ENCODE data around the gene TTC9B. TPM values are rescaled to one million over a fixed set of nuclear protein-coding genes. Genes with fewer than 3 reads are reported as not detected.
A peak's percentile ranks its signal among the peaks of the same experiment; 100 is the strongest.

The TTC9B gene
- total RNA-seq, 4 donors from 2014 or later = not detected

GRCh38 chr19:40233811-40234389 is 15.7 kb upstream of the TTC9B start:
- TF ChIP-seq CTCF (IDR thresholded peaks at IDR 0.05) (no peak), POLR2A (IDR thresholded peaks at IDR 0.05) (no peak)
- H3K36me3 ChIP-seq = peaks cover 44 to 65% (median 46%) of the 10 kb centered on the region in 3 donors
- WGBS, 2 donors = 88 to 91% methylated on average over 15 to 18 of the region's 20 CpGs
- no peaks in the 10 kb centered on the region for H3K27me3 ChIP-seq
- no peak overlapping the region for H3K27ac ChIP-seq
- DNase-seq = no peak
- H3K4me3 ChIP-seq = no peak overlapping the region
- H3K4me1 ChIP-seq = peaks cover 0 to 15% (median 6%) of the 10 kb centered on the region in 3 donors
- no peaks in the 10 kb centered on the region for H3K9me3 ChIP-seq
- intact Hi-C loops (cut with DNase I) = no loop called here

- intact Hi-C loops (cut with DNase I) = no loop called here
- peaks cover 37 to 58% (median 38%) of the 10 kb centered on the region in 3 donors for H3K36me3 ChIP-seq
Measured at GRCh38 chr19:40232949-40233810, 15.0 kb upstream of the TTC9B start.

GRCh38 chr19:40232479-40232878 is 14.3 kb upstream of the TTC9B start:
- peaks cover 31 to 51% (median 31%) of the 10 kb centered on the region in 3 donors for H3K36me3 ChIP-seq
- no peak for TF ChIP-seq CTCF (IDR thresholded peaks at IDR 0.05)
- TF ChIP-seq POLR2A (IDR thresholded peaks at IDR 0.05) = no peak
- peaks cover 0 to 5% (median 0%) of the 10 kb centered on the region in 4 donors for H3K27me3 ChIP-seq
- H3K9me3 ChIP-seq = no peaks in the 10 kb centered on the region
- H3K4me1 ChIP-seq = peaks cover 0 to 15% (median 6%) of the 10 kb centered on the region in 3 donors
- no peak overlapping the region for H3K4me3 ChIP-seq
- no peak overlapping the region for H3K27ac ChIP-seq
- DNase-seq = no peak
- intact Hi-C loops (cut with DNase I) = no loop called here
- 57 to 82% methylated on average over 3 of the region's 12 CpGs for WGBS, 2 donors

More at GRCh38 chr19:40232949-40233810, 15.0 kb upstream of the TTC9B start:
- no peak overlapping the region for H3K27ac ChIP-seq
- H3K9me3 ChIP-seq = no peaks in the 10 kb centered on the region
- no peaks in the 10 kb centered on the region for H3K27me3 ChIP-seq
- TF ChIP-seq CTCF (IDR thresholded peaks at IDR 0.05) (no peak), POLR2A (IDR thresholded peaks at IDR 0.05) (no peak)
- H3K4me3 ChIP-seq = no peak overlapping the region
- no peak for DNase-seq
- 87 to 92% methylated on average over 3 to 6 of the region's 25 CpGs for WGBS, 2 donors
- peaks cover 0 to 15% (median 6%) of the 10 kb centered on the region in 3 donors for H3K4me1 ChIP-seq

GRCh38 chr19:40231544-40232424 is 13.6 kb upstream of the TTC9B start:
- no peaks in the 10 kb centered on the region for H3K9me3 ChIP-seq
- H3K27ac ChIP-seq = peak overlapping the region in 2 of 4 donors; percentile 13 to 21

More at GRCh38 chr19:40231544-40232424, 13.6 kb upstream of the TTC9B start:
- 67 to 82% methylated on average over 6 to 9 of the region's 16 CpGs for WGBS, 2 donors
- Histone ChIP-seq H3K36me3 (peaks cover 24 to 44% (median 25%) of the 10 kb centered on the region in 3 donors), H3K27me3 (peaks cover 0 to 12% (median 2%) of the 10 kb centered on the region in 4 donors), H3K4me3 (no peak overlapping the region), H3K4me1 (peaks cover 0 to 18% (median 6%) of the 10 kb centered on the region in 3 donors)
- TF ChIP-seq POLR2A (IDR thresholded peaks at IDR 0.05) = no peak
- TF ChIP-seq CTCF (IDR thresholded peaks at IDR 0.05) = no peak
- no peak for DNase-seq
- intact Hi-C loops (cut with DNase I) = no loop called here

All from esophagus squamous epithelium (tissue), 5 donors.